HL-60 (cell line): ENCODE measurements around the gene ATP5F1A.

Experiments used
- DNase-seq, 2 experiments: peaks; one replicate each; pipeline ENCODE4 v3.0.0-alpha.2; 2010 to 2020; ENCODE audit warnings: low read depth in 1 of 2, low spot score in 1 of 2
- H3K27ac ChIP-seq: fragments of 250-450 bp; sonication (Bioruptor Pico); replicated peaks from 2 replicates; pipeline ENCODE4 v1.5.1; 2020; ENCODE audit warnings: mild to moderate bottlenecking, moderate library complexity
- H3K27me3 ChIP-seq: fragments of 250-450 bp; sonication (Bioruptor Pico); 2 replicates; pipeline ENCODE4 v1.5.1; 2021; ENCODE audit warnings: mild to moderate bottlenecking, moderate library complexity; ENCODE audit not compliant: insufficient read depth, poor library complexity, severe bottlenecking
- H3K4me3 ChIP-seq: replicated peaks from 2 replicates; pipeline ENCODE4 v1.5.1; 2011; ENCODE audit warnings: mild to moderate bottlenecking, control low read depth, low read length; ENCODE audit not compliant: insufficient read depth
- CTCF ChIP-seq: IDR thresholded peaks from one replicate; pipeline ENCODE4 v1.5.1; 2011; ENCODE audit warnings: low read length, control low read depth, inconsistent platforms; ENCODE audit not compliant: insufficient read depth
- GABPA ChIP-seq: IDR thresholded peaks from 2 replicates; pipeline ENCODE4 v1.6.1; 2012; ENCODE audit warnings: low read depth
- POLR2AphosphoS5 ChIP-seq: IDR thresholded peaks from 2 replicates; pipeline ENCODE4 v1.6.1; 2012; ENCODE audit warnings: low read depth
- REST ChIP-seq: IDR thresholded peaks from 2 replicates; pipeline ENCODE4 v1.6.1; 2012; ENCODE audit warnings: low read depth; ENCODE audit not compliant: insufficient replicate concordance
- SPI1 ChIP-seq: IDR thresholded peaks from 2 replicates; pipeline ENCODE4 v1.6.1; 2012; ENCODE audit warnings: low read depth, mild to moderate bottlenecking, borderline replicate concordance

Gene ATP5F1A

GRCh38 chr18:46068763-46069162, 29.3 kb downstream of the ATP5F1A start:
- DNase-seq: no peak
- no peak for TF ChIP-seq SPI1
- no peak for TF ChIP-seq POLR2AphosphoS5
- no peak for TF ChIP-seq GABPA
- no peak for TF ChIP-seq CTCF
- no peak for TF ChIP-seq REST
- Histone ChIP-seq H3K27ac (no peak overlapping the region), H3K27me3 (no peaks in the 10 kb centered on the region), H3K4me3 (no peak overlapping the region)

DNA sequence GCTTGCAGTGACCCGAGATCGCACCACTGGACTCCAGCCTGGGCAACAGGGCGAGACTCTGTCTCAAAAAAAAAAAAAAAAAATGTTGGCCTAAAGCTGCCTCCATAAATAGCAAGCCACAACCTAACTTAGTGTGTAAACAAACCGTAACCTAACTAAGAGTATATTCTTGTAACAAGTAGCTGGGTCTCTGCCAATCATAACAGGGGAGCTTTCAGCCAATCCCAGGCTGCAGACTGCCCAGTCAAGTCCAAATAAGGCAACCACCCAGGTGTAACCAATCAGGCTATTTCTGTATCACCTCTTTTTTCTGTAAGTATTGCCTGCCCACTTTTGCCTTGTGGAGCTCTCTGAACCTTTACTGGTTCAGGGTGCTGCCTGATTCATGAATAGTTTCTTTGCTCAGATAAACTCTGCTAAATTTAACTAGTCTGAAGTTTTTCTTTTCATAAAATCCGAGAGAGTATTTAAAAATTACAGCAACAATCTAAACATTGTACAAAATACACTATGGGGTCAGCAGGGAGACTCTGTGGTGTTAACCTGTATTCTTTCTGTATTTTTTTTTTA, 30.6 kb downstream of the ATP5F1A start:
- no peak overlapping the region for H3K27ac ChIP-seq
- H3K4me3 ChIP-seq: no peak overlapping the region
- TF ChIP-seq POLR2AphosphoS5: no peak
- TF ChIP-seq GABPA: no peak
- no peak for TF ChIP-seq SPI1
- no peak for TF ChIP-seq CTCF
- TF ChIP-seq REST: no peak
- no peak for DNase-seq
- H3K27me3 ChIP-seq: no peaks in the 10 kb centered on the region

DNA sequence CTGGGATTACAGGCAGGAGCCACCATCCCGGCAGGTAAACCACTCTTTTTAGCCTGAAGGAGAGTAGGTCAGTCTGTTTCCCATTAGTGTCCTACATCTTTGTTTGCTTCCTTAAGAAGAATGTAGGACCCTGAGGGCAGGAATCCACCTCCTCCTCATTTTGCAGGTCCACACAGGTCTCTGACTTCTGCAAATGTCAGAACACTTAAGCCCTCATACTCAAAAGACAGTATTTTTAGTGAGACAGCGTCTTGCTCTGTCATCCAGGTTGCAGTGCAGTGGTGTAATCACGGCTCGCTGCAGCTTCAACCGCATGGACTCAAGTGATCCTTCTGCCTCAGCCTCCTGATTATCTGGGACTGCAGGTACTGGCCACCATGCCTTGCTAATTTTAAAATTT, 35.3 kb downstream of the ATP5F1A start:
- Histone ChIP-seq H3K4me3 (no peak overlapping the region), H3K27me3 (no peaks in the 10 kb centered on the region), H3K27ac (no peak overlapping the region)
- no peak for TF ChIP-seq GABPA
- TF ChIP-seq REST: no peak
- no peak for TF ChIP-seq CTCF
- no peak for TF ChIP-seq SPI1
- TF ChIP-seq POLR2AphosphoS5: no peak
- DNase-seq: no peak
